HepG2 (cell line): Measurements from ENCODE around the gene NUBPL. TPM values are rescaled to one million over a fixed set of nuclear protein-coding genes. Genes with fewer than 3 reads are reported as not detected.
A peak's percentile ranks its signal among the peaks of the same experiment; 100 is the strongest.

Source experiments
- ARID5B ChIP-seq: IDR thresholded peaks from 2 replicates; pipeline ENCODE4 v1.4.0; 2020; ENCODE audit warnings: mild to moderate bottlenecking, missing genetic modification reagents
- CENPBD1 ChIP-seq: sonication (generic); formaldehyde crosslinking; IDR thresholded peaks from 2 replicates; pipeline ENCODE4 v1.8.0; 2022; ENCODE audit warnings: missing genetic modification reagents, low read depth, mild to moderate bottlenecking, borderline replicate concordance
- CHCHD3 ChIP-seq: sonication (generic); formaldehyde crosslinking; IDR thresholded peaks from 2 replicates; pipeline ENCODE4 v1.8.0; 2022; ENCODE audit warnings: mild to moderate bottlenecking, missing genetic modification reagents, moderate library complexity
- GABPB1 ChIP-seq: IDR thresholded peaks from 2 replicates; pipeline ENCODE4 v1.6.1; 2016; ENCODE audit warnings: mild to moderate bottlenecking, missing genetic modification reagents, moderate library complexity, missing compliant biosample characterization
- HMG20A ChIP-seq: IDR thresholded peaks from 2 replicates; pipeline ENCODE4 v1.6.1; 2016; ENCODE audit warnings: borderline replicate concordance
- HNRNPLL ChIP-seq: fragments of 200-400 bp; formaldehyde crosslinking; IDR thresholded peaks from 2 replicates; pipeline ENCODE4 v1.6.1; 2017; ENCODE audit warnings: mild to moderate bottlenecking, low read depth, low read length; ENCODE audit not compliant: poor library complexity, severe bottlenecking
- JUND ChIP-seq: sonication (generic); formaldehyde crosslinking; IDR thresholded peaks from 2 replicates; pipeline ENCODE4 v1.8.0; 2022; ENCODE audit warnings: mild to moderate bottlenecking, missing genetic modification reagents
- NCOA2 ChIP-seq: sonication (generic); formaldehyde crosslinking; IDR thresholded peaks from 2 replicates; pipeline ENCODE4 v1.8.0; 2022; ENCODE audit warnings: inconsistent platforms
- NFIB ChIP-seq: sonication (generic); formaldehyde crosslinking; IDR thresholded peaks from 2 replicates; pipeline ENCODE4 v1.9.0; 2021; ENCODE audit warnings: missing genetic modification reagents, mild to moderate bottlenecking, borderline replicate concordance
- NR2F6 ChIP-seq, 2 experiments: IDR thresholded peaks; 2 replicates each; pipeline ENCODE4 v1.6.1; 2016; ENCODE audit warnings: antibody characterized with exemption in 1 of 2, mild to moderate bottlenecking in 1 of 2
- PATZ1 ChIP-seq: sonication (generic); formaldehyde crosslinking; IDR thresholded peaks from 2 replicates; pipeline ENCODE4 v1.4.0; 2020; ENCODE audit warnings: missing genetic modification reagents
- THAP9 ChIP-seq: sonication (generic); formaldehyde crosslinking; IDR thresholded peaks from 2 replicates; pipeline ENCODE4; 2020; ENCODE audit warnings: missing genetic modification reagents, mild to moderate bottlenecking, borderline replicate concordance
- ZFP62 ChIP-seq: sonication (generic); formaldehyde crosslinking; IDR thresholded peaks from 2 replicates; pipeline ENCODE4 v1.4.0; 2020; ENCODE audit warnings: missing genetic modification reagents
- ZNF281 ChIP-seq: sonication (generic); formaldehyde crosslinking; IDR thresholded peaks from 2 replicates; pipeline ENCODE4 v1.4.0; 2020; ENCODE audit warnings: missing genetic modification reagents, borderline replicate concordance
- ZNF740 ChIP-seq: sonication (generic); formaldehyde crosslinking; IDR thresholded peaks from 2 replicates; pipeline ENCODE4 v1.4.0; 2020; ENCODE audit warnings: missing genetic modification reagents
- polyA plus RNA-seq, 8 experiments: library from polyadenylated mRNA; depleted of rRNA in 3 of 8; stranded (reverse) in 7 of 8; unstranded in 1 of 8; fragments of >200 nt; fragmentation: Illumina TruSeq in 4 of 8; extraction: Trizol in 4 of 8; gene quantifications; 2 replicates each; pipeline versions ENCODE4 v1.2.1 to v1.2.3, GENCODE V29; 2011 to 2016; ENCODE audit warnings: low read depth in 4 of 8, missing spikeins in 1 of 8, mixed read lengths in 1 of 8; ENCODE audit not compliant: insufficient read depth in 1 of 8
- total RNA-seq, 5 experiments: library from RNA; depleted of rRNA; stranded (reverse); fragments of >200 nt; fragmentation: Illumina TruSeq; extraction: Trizol; gene quantifications; 2 replicates each; pipeline ENCODE4 v1.2.3, GENCODE V29; 2016; ENCODE audit warnings: low read depth in 1 of 5

The NUBPL gene
- total and polyA plus RNA-seq, 2 of the 13 experiments (the other 11 are each of a cell fraction or from before 2014, with no cell fraction given) = 21.3 to 44.1 TPM

- TF ChIP-seq THAP9 (CRISPR knock-in tag) (no peak), ZNF281 (CRISPR knock-in tag) (no peak), ZFP62 (CRISPR knock-in tag) (no peak), CENPBD1 (CRISPR knock-in tag) (no peak), CHCHD3 (no peak), ARID5B (peak; percentile 54), GABPB1 (no peak), NFIB (CRISPR knock-in tag) (no peak), NCOA2 (CRISPR knock-in tag) (0 out of 2 replicates have a peak, but pooled peaks have one; percentile 16), NR2F6 (IDR thresholded peaks at IDR 0.05) (no peak), NR2F6 (CRISPR knock-in tag; IDR thresholded peaks at IDR 0.05) (no peak), HMG20A (CRISPR knock-in tag) (no peak), ZNF740 (CRISPR knock-in tag) (no peak), HNRNPLL (no peak), PATZ1 (CRISPR knock-in tag) (no peak; the same call in 1 of the 2 replicates), JUND (CRISPR knock-in tag) (no peak)
Observed at GRCh38 chr14:31766315-31766892, 205.2 kb downstream of the NUBPL start (continued).
